Measurements from ENCODE around the gene SETD7.

DNA sequence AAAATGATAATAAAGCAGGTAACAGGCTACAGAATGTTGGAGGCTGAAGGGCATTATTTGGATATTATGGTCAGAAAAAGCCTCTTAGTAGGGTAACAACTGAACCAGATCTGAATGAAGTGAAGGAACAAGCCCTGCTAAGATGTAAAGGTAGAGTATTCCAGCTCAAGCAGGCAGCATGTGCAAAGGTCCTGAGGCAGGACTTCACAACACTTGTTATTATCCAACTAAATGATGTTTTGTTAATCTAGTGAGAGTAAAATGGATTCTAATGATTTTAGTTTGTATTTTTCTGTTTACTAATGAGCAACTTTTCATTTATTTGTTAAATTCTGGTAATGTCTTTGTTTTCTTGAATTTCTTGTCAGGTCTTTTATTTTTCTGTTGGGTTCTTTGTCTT is 66.4 kb downstream of the SETD7 start:
- TF ChIP-seq EZH2 (IDR thresholded peaks at IDR 0.05; ENCODE audit: low read length, unreplicated experiment), result no peak
- TF ChIP-seq, protein P1, sequence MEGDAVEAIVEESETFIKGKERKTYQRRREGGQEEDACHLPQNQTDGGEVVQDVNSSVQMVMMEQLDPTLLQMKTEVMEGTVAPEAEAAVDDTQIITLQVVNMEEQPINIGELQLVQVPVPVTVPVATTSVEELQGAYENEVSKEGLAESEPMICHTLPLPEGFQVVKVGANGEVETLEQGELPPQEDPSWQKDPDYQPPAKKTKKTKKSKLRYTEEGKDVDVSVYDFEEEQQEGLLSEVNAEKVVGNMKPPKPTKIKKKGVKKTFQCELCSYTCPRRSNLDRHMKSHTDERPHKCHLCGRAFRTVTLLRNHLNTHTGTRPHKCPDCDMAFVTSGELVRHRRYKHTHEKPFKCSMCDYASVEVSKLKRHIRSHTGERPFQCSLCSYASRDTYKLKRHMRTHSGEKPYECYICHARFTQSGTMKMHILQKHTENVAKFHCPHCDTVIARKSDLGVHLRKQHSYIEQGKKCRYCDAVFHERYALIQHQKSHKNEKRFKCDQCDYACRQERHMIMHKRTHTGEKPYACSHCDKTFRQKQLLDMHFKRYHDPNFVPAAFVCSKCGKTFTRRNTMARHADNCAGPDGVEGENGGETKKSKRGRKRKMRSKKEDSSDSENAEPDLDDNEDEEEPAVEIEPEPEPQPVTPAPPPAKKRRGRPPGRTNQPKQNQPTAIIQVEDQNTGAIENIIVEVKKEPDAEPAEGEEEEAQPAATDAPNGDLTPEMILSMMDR (conservative IDR thresholded peaks at IDR 0.05; ENCODE audit: low read depth, low read length), result no peak

All from PC-3 (cell line).